Measurements from ENCODE around the gene RDH8. TPM values are rescaled to one million over a fixed set of nuclear protein-coding genes. Genes with fewer than 3 reads are reported as not detected.

RDH8 gene
- total and polyA plus RNA-seq, 2 of the 4 experiments (the other 2 are of a cell fraction) = 0.18 TPM; not detected in 1

DNA sequence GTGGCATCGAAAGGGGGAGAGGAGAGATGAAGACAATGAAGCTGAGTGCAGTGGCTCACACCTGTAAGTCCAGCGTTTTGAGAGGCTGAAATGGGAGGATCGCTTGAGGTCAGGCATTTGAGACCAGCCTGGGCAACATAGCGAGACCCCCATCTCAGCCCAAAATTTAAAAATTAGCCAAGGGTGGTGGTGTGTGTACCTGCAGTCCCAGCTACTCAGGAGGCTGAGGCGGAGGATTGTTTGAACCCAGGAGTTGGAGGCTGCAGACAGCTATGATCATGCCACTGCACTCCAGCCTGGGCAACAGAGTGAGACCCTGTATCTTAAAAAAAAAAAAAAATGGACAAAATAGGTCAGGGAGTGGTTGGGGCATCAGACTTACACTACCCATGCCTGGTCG lies 7.6 kb downstream of the RDH8 start:
- CTCF ChIA-PET = no interaction called here
- BruUV-seq (replicated peaks) = no TSS peak

More for the DNA sequence above, 7.6 kb downstream of the RDH8 start:
- H2AK5ac ChIP-seq (ENCODE audit: low read depth, low read length) = 0 out of 2 replicates have a peak overlapping the region, but pooled peaks have one; percentile 39
- H2BK20ac ChIP-seq (ENCODE audit: low read depth, low read length) = no peak overlapping the region
- no peaks in the 10 kb centered on the region for H3K79me1 ChIP-seq (ENCODE audit: low read depth in 1 of 2, low read length in 2 of 2)
- no peak overlapping the region for H2BK120ac ChIP-seq (ENCODE audit: low read depth, low read length)
- no peak for TF ChIP-seq MXI1 (IDR thresholded peaks at IDR 0.05; ENCODE audit: borderline replicate concordance, low read depth, low read length)
- TF ChIP-seq ELK1 (IDR thresholded peaks at IDR 0.05; ENCODE audit: borderline replicate concordance, low read depth, low read length) = no peak
- no peak for TF ChIP-seq CHD1 (IDR thresholded peaks at IDR 0.05; ENCODE audit: low read depth, low read length)
- no peak for TF ChIP-seq SMC3 (IDR thresholded peaks at IDR 0.05; ENCODE audit: low read depth, low read length)
- no peak for TF ChIP-seq POLR2A (IDR thresholded peaks at IDR 0.05; ENCODE audit: low read depth, low read length)
- H3K4me1 ChIP-seq (ENCODE audit: control insufficient read depth, insufficient read depth, low read length) = 0 out of 2 replicates have a peak, but pooled peaks cover 2% of the 10 kb centered on the region
- no peak for ATAC-seq (ENCODE audit: low read depth)
- H4K20me1 ChIP-seq (ENCODE audit: insufficient read depth, low read length) = no peaks in the 10 kb centered on the region
- no peak overlapping the region for H2BK5ac ChIP-seq (ENCODE audit: low read depth, low read length, poor library complexity, severe bottlenecking)
- H3K14ac ChIP-seq (replicated peaks; ENCODE audit: low read depth, low read length) = no peak overlapping the region
- H3K27ac ChIP-seq (ENCODE audit: insufficient read depth, low read length) = no peak overlapping the region
- H3K9me3 ChIP-seq (ENCODE audit: control insufficient read depth, insufficient read depth, low read length) = no peaks in the 10 kb centered on the region
- no peak overlapping the region for H2BK15ac ChIP-seq (ENCODE audit: low read depth, low read length)
- H3K9me1 ChIP-seq (ENCODE audit: insufficient read depth, low read length) = no peaks in the 10 kb centered on the region; the same call in 1 of the 2 replicates
- WGBS, 2 experiments (ENCODE audit: extremely low coverage in 2 of 2, insufficient read length in 1 of 2) = 81% methylated on average over 4 of the region's 6 CpGs; no CpG with 5 or more reads in 1 of the 2 experiments
- no peak overlapping the region for H4K91ac ChIP-seq (ENCODE audit: insufficient read depth, low read depth, low read length)
- H3K4me2 ChIP-seq (ENCODE audit: low read depth, low read length) = no peak overlapping the region
- H4K5ac ChIP-seq (ENCODE audit: low read depth, low read length) = no peak overlapping the region
- H3K4me3 ChIP-seq (ENCODE audit: insufficient read depth, low read depth, low read length) = no peak overlapping the region
- no peak overlapping the region for H3K18ac ChIP-seq (ENCODE audit: low read depth, low read length)
- no peak overlapping the region for H3K56ac ChIP-seq (ENCODE audit: extremely low read depth, insufficient read depth, low read length)
- dilution Hi-C loops (cut with HindIII; ENCODE audit: low sequenced_read_pairs, unreplicated experiment) (no loop called here), intact Hi-C loops (cut with micrococcal nuclease) (loop anchor here (10.0 kb wide), 1 partner anchor 234 kb away; the partner anchor contains the start of gene MRPL4), in situ Hi-C loops (cut with MboI; ENCODE audit: low sequenced_read_pairs) (no loop called here)
- H2AFZ ChIP-seq (replicated peaks; ENCODE audit: low read length, poor library complexity) = no peak overlapping the region
- H3K23ac ChIP-seq (ENCODE audit: low read depth, low read length) = no peak overlapping the region
- H3K36me3 ChIP-seq (ENCODE audit: control insufficient read depth, insufficient read depth, low read length) = no peaks in the 10 kb centered on the region
- H3K4ac ChIP-seq (ENCODE audit: low read depth, low read length) = no peak overlapping the region
- POLR2A ChIA-PET (ENCODE audit: unreplicated experiment) = no interaction called here
- no peak overlapping the region for H4K8ac ChIP-seq (ENCODE audit: low read depth in 2 of 2, low read length in 2 of 2)
- no peaks in the 10 kb centered on the region for H3K27me3 ChIP-seq (ENCODE audit: control insufficient read depth, insufficient read depth, low read length)
- no peak overlapping the region for H2AK9ac ChIP-seq (replicated peaks; ENCODE audit: low read depth, low read length, poor library complexity)
- no peak overlapping the region for H3K9ac ChIP-seq (ENCODE audit: low read depth, low read length)
- DNase-seq = no peak
